H1 (cell line): Measurements from ENCODE around the gene MICOS13. TPM values are rescaled to one million over a fixed set of nuclear protein-coding genes. Genes with fewer than 3 reads are reported as not detected.

Source experiments
- CTCF ChIA-PET: fragments of 300-600 bp; sonication (Branson Sonifier 250); formaldehyde crosslinking; loops from one replicate; lab custom pipeline; 2021; ENCODE audit not compliant: partially characterized antibody; lab: Charles Lee
- POLR2A ChIA-PET: fragments of 300-600 bp; sonication (Branson Sonifier 250); formaldehyde crosslinking; loops from one replicate; lab custom pipeline; 2021; ENCODE audit warnings: inconsistent platforms; ENCODE audit not compliant: partially characterized antibody; lab: Charles Lee
- DNase-seq, 2 experiments: peaks; one replicate each; pipeline versions ENCODE4 v3.0.0 to v3.0.0-alpha.2; 2010 to 2022; ENCODE audit warnings: low spot score in 2 of 2, low read depth in 1 of 2, mixed read lengths in 1 of 2
- FAIRE-seq: peaks from 2 replicates; lab custom pipeline; 2011; peaks lifted over from hg19 to GRCh38; lab: Jason Lieb, UNC
- H2AFZ ChIP-seq: 2 replicates; pipeline ENCODE4 v1.8.1; 2012; ENCODE audit warnings: low read length, inconsistent platforms
- H2AK5ac ChIP-seq: 2 replicates; pipeline ENCODE4 v1.6.1; 2013; ENCODE audit warnings: low read depth, low read length
- H2BK120ac ChIP-seq: replicated peaks from 2 replicates; pipeline ENCODE3; 2013; ENCODE audit warnings: low read depth, low read length, inconsistent platforms
- H2BK12ac ChIP-seq: 2 replicates; pipeline ENCODE4 v1.6.1; 2013; ENCODE audit warnings: low read depth, low read length
- H2BK15ac ChIP-seq: 2 replicates; pipeline ENCODE4 v1.6.1; 2013; ENCODE audit warnings: low read length
- H2BK20ac ChIP-seq: 2 replicates; pipeline ENCODE4 v1.6.1; 2013; ENCODE audit warnings: low read length
- H2BK5ac ChIP-seq: 2 replicates; pipeline ENCODE4 v1.6.1; 2013; ENCODE audit warnings: low read depth, low read length
- H3K14ac ChIP-seq: 2 replicates; pipeline ENCODE4 v1.6.1; 2013; ENCODE audit warnings: inconsistent platforms; ENCODE audit not compliant: insufficient read length
- H3K18ac ChIP-seq: 2 replicates; pipeline ENCODE4 v1.6.1; 2013; ENCODE audit warnings: low read length; ENCODE audit errors: extremely low read depth
- H3K23ac ChIP-seq: 2 replicates; pipeline ENCODE4 v1.6.1; 2013; ENCODE audit warnings: inconsistent platforms; ENCODE audit not compliant: insufficient read length
- H3K23me2 ChIP-seq: 2 replicates; pipeline ENCODE4 v1.6.1; 2013; ENCODE audit warnings: low read depth, low read length
- H3K27ac ChIP-seq: 2 replicates; pipeline ENCODE4 v1.6.1; 2011; ENCODE audit warnings: low read depth, low read length, inconsistent platforms
- H3K27me3 ChIP-seq, 4 experiments: replicated peaks in 1 of 4; 1 replicate in 1 of 4; 2 replicates in 3 of 4; pipeline versions ENCODE4 v1.6.1 to v1.8.1; 2011 to 2013; ENCODE audit warnings: low read length in 3 of 4, mild to moderate bottlenecking in 3 of 4, inconsistent platforms in 2 of 4, mixed read lengths in 2 of 4, moderate library complexity in 1 of 4; ENCODE audit not compliant: control insufficient read depth in 3 of 4, insufficient read depth in 3 of 4; ENCODE audit errors: extremely low read depth in 1 of 4
- H3K36me3 ChIP-seq, 4 experiments: 2 replicates each; pipeline versions ENCODE4 v1.6.1 to v1.8.1; 2011 to 2013; ENCODE audit warnings: mild to moderate bottlenecking in 4 of 4, low read length in 3 of 4, moderate library complexity in 2 of 4, control low read depth in 1 of 4, inconsistent platforms in 1 of 4; ENCODE audit not compliant: insufficient read depth in 4 of 4, control insufficient read depth in 2 of 4
- H3K4ac ChIP-seq: replicated peaks from 2 replicates; pipeline ENCODE3; 2013; ENCODE audit warnings: low read length, low read depth, mixed read lengths, inconsistent platforms; ENCODE audit not compliant: insufficient read length
- H3K4me1 ChIP-seq, 4 experiments: replicated peaks in 1 of 4; 1 replicate in 1 of 4; 2 replicates in 3 of 4; pipeline versions ENCODE4 v1.6.1 to v1.8.1; 2011 to 2013; ENCODE audit warnings: low read length in 3 of 4, inconsistent platforms in 2 of 4, mixed read lengths in 1 of 4; ENCODE audit not compliant: insufficient read depth in 4 of 4, control insufficient read depth in 3 of 4
- H3K4me2 ChIP-seq, 2 experiments: 2 replicates each; pipeline versions ENCODE4 v1.6.1 to v1.8.1; 2011 to 2013; ENCODE audit warnings: low read depth in 2 of 2, low read length in 2 of 2, control low read depth in 1 of 2, inconsistent platforms in 1 of 2, mild to moderate bottlenecking in 1 of 2; ENCODE audit not compliant: insufficient read depth in 1 of 2
- H3K4me3 ChIP-seq, 4 experiments: fragments of 200-600, 300-600 bp in 1 of 4; sonication (generic), shearing (Covaris generic), sonication (Bioruptor Twin) in 1 of 4; 2 replicates each; pipeline versions ENCODE4 v1.5.1 to v1.8.1; 2011 to 2016; ENCODE audit warnings: low read length in 4 of 4, low read depth in 3 of 4, control low read depth in 2 of 4, inconsistent platforms in 2 of 4, mild to moderate bottlenecking in 2 of 4, mixed read lengths in 1 of 4, moderate library complexity in 1 of 4; ENCODE audit not compliant: insufficient read depth in 2 of 4; ENCODE audit errors: extremely low read depth in 1 of 4
- H3K56ac ChIP-seq: replicated peaks from 2 replicates; pipeline ENCODE3; 2013; ENCODE audit warnings: low read depth, mild to moderate bottlenecking, mixed read lengths, low read length, inconsistent platforms; ENCODE audit not compliant: insufficient read length
- H3K79me1 ChIP-seq: 2 replicates; pipeline ENCODE4 v1.6.1; 2013; ENCODE audit warnings: low read depth, low read length, control low read depth
- H3K79me2 ChIP-seq, 2 experiments: 2 replicates each; pipeline versions ENCODE4 v1.6.1 to v1.8.1; 2012 to 2013; ENCODE audit warnings: low read length in 2 of 2, mild to moderate bottlenecking in 2 of 2, inconsistent platforms in 1 of 2; ENCODE audit not compliant: insufficient read depth in 2 of 2, control insufficient read depth in 1 of 2
- H3K9ac ChIP-seq, 4 experiments: replicated peaks in 1 of 4; 1 replicate in 1 of 4; 2 replicates in 3 of 4; pipeline versions ENCODE4 v1.6.1 to v1.8.1; 2011 to 2013; ENCODE audit warnings: low read depth in 3 of 4, low read length in 3 of 4, control low read depth in 2 of 4, mild to moderate bottlenecking in 2 of 4, moderate library complexity in 2 of 4, inconsistent platforms in 1 of 4; ENCODE audit errors: extremely low read depth in 1 of 4
- H3K9me3 ChIP-seq, 2 experiments: 2 replicates each; pipeline versions ENCODE4 v1.6.1 to v1.8.1; 2012 to 2013; ENCODE audit warnings: mild to moderate bottlenecking in 2 of 2, moderate library complexity in 2 of 2, control low read depth in 1 of 2, inconsistent platforms in 1 of 2, low read depth in 1 of 2, low read length in 1 of 2, mixed read lengths in 1 of 2; ENCODE audit not compliant: insufficient read depth in 2 of 2
- H4K20me1 ChIP-seq, 2 experiments: replicated peaks in 1 of 2; 2 replicates each; pipeline versions ENCODE3 to v1.8.1; 2011 to 2013; ENCODE audit warnings: inconsistent platforms in 2 of 2, low read length in 2 of 2, mild to moderate bottlenecking in 1 of 2; ENCODE audit not compliant: insufficient read depth in 2 of 2, control insufficient read depth in 1 of 2
- H4K5ac ChIP-seq: 2 replicates; pipeline ENCODE4 v1.6.1; 2013; ENCODE audit warnings: low read length, low read depth, mixed read lengths, inconsistent platforms; ENCODE audit not compliant: insufficient read length
- H4K8ac ChIP-seq: 2 replicates; pipeline ENCODE4 v1.8.0; 2013; ENCODE audit warnings: mild to moderate bottlenecking, moderate library complexity, low read length, inconsistent platforms; ENCODE audit not compliant: insufficient read depth; ENCODE audit errors: extremely low read depth
- H4K91ac ChIP-seq: replicated peaks from 2 replicates; pipeline ENCODE3; 2013; ENCODE audit warnings: low read length, mixed read lengths, inconsistent platforms; ENCODE audit not compliant: insufficient read length
- ASH2L ChIP-seq: fragments of 200-600, 300-600 bp; sonication (generic); IDR thresholded peaks from one replicate; pipeline ENCODE4 v1.7.1; 2017; ENCODE audit warnings: low read length
- BACH1 ChIP-seq: IDR thresholded peaks from 2 replicates; pipeline ENCODE4 v1.6.1; 2012; ENCODE audit warnings: low read length, improper control_type of control experiment
- CREB1 ChIP-seq: IDR thresholded peaks from 2 replicates; pipeline ENCODE4 v1.6.1; 2012; ENCODE audit warnings: inconsistent platforms
- GABPA ChIP-seq: IDR thresholded peaks from 2 replicates; pipeline ENCODE4 v1.6.1; 2011; ENCODE audit warnings: mild to moderate bottlenecking, low read length, moderate library complexity, borderline replicate concordance; ENCODE audit not compliant: insufficient read depth
- KDM4A ChIP-seq: IDR thresholded peaks from one replicate; pipeline ENCODE4 v1.7.1; 2012; ENCODE audit warnings: low read depth, mild to moderate bottlenecking, moderate library complexity, low read length, inconsistent platforms; ENCODE audit not compliant: severe bottlenecking
- KDM5A ChIP-seq: fragments of 200-600 bp; IDR thresholded peaks from 2 replicates; pipeline ENCODE4 v1.7.1; 2012; ENCODE audit warnings: mild to moderate bottlenecking, low read length, inconsistent platforms, mixed read lengths
- RBBP5 ChIP-seq: IDR thresholded peaks from 2 replicates; pipeline ENCODE4 v1.7.1; 2012; ENCODE audit warnings: low read depth, mild to moderate bottlenecking, inconsistent platforms, low read length, moderate library complexity, borderline replicate concordance
- RFX5 ChIP-seq: IDR thresholded peaks from 2 replicates; pipeline ENCODE4 v1.6.1; 2011; ENCODE audit warnings: low read depth, low read length, improper control_type of control experiment, borderline replicate concordance
- SAP30 ChIP-seq: fragments of 300-600 bp; sonication (generic); IDR thresholded peaks from 2 replicates; pipeline ENCODE4 v1.7.1; 2012; ENCODE audit warnings: low read length, moderate library complexity, mild to moderate bottlenecking, inconsistent platforms; ENCODE audit not compliant: insufficient read depth, insufficient replicate concordance
- SIN3A ChIP-seq, 2 experiments: IDR thresholded peaks in 1 of 2; conservative IDR thresholded peaks in 1 of 2; 2 replicates each; pipeline ENCODE4 v1.6.1; 2011 to 2012; ENCODE audit warnings: low read length in 2 of 2, improper control_type of control experiment in 1 of 2, low read depth in 1 of 2, mild to moderate bottlenecking in 1 of 2
- SP4 ChIP-seq: IDR thresholded peaks from 2 replicates; pipeline ENCODE4 v1.6.1; 2012; ENCODE audit warnings: low read length, inconsistent platforms
- SUZ12 ChIP-seq: fragments of 200-600 bp; sonication (generic); IDR thresholded peaks from 2 replicates; pipeline ENCODE4 v1.6.1; 2012; ENCODE audit warnings: mild to moderate bottlenecking, inconsistent platforms, low read length, moderate library complexity, mixed read lengths
- TEAD4 ChIP-seq: IDR thresholded peaks from 2 replicates; pipeline ENCODE4 v1.6.1; 2012; ENCODE audit warnings: low read depth, low read length, inconsistent platforms, mixed read lengths
- ZNF274 ChIP-seq: IDR thresholded peaks from 2 replicates; pipeline ENCODE4 v1.7.0; 2012; ENCODE audit warnings: low read length, borderline replicate concordance; ENCODE audit errors: extremely low read depth
- WGBS, 2 experiments: shearing (Covaris generic) in 1 of 2; methylation state at CpG; one replicate each; pipeline versions ENCODE4 v1.1.6 to v1.1.7; 2013 to 2015; ENCODE audit warnings: low lambda C conversion rate in 2 of 2, mixed read lengths in 2 of 2, inconsistent platforms in 1 of 2, low coverage in 1 of 2, missing lambda C conversion rate in 1 of 2; ENCODE audit not compliant: insufficient replicate concordance in 2 of 2, insufficient coverage in 1 of 2, insufficient read length in 1 of 2; ENCODE audit errors: extremely low coverage in 1 of 2, missing lambda C conversion rate in 1 of 2; 5-methylcytosine and 5-hydroxymethylcytosine counted together
- polyA plus RNA-seq, 7 experiments: library from polyadenylated mRNA; depleted of rRNA in 3 of 7; stranded (reverse) in 5 of 7; unstranded in 2 of 7; fragments of >200 nt in 5 of 7; fragments of 200-250 nt in 2 of 7; gene quantifications; 1 replicate in 5 of 7; 2 replicates in 1 of 7; 4 replicates in 1 of 7; pipeline versions ENCODE4 v1.2.1 to v1.2.3, GENCODE V29; 2011 to 2013; ENCODE audit warnings: missing spikeins in 2 of 7, mixed read lengths in 2 of 7
- total RNA-seq: library from RNA; stranded (reverse); fragmentation: NEBNext Ultra II Directional; extraction: Animal tissue kit (Norgen Biotek cat#: 25700); gene quantifications from 2 replicates; pipeline ENCODE4 v1.2.1, GENCODE V29; 2021

The MICOS13 gene
- total and polyA plus RNA-seq, 2 of the 8 experiments (the other 6 are each of a cell fraction or from before 2014, with no cell fraction given): 17.3 to 36.1 TPM

GRCh38 chr19:5677580-5677979, 2.7 kb downstream of the MICOS13 start:
- Histone ChIP-seq H2AK5ac (no peak overlapping the region), H4K91ac (no peak overlapping the region), H3K18ac (no peak overlapping the region), H3K27ac (no peak overlapping the region), H4K5ac (no peak overlapping the region), H3K9me3 (no peaks in the 10 kb centered on the region), H3K36me3 (peaks cover 0 to 2% (median 0%) of the 10 kb centered on the region in 4 experiments; a peak in 1 of 8 replicates), H4K8ac (no peak overlapping the region), H3K4ac (no peak overlapping the region), H2BK5ac (no peak overlapping the region), H2BK15ac (no peak overlapping the region), H3K4me2 (no peak overlapping the region), H2BK120ac (no peak overlapping the region), H3K79me2 (no peaks in the 10 kb centered on the region), H3K23ac (no peak overlapping the region), H3K23me2 (peaks cover 22% of the 10 kb centered on the region; the same call in 1 of the 2 replicates), H3K27me3 (no peaks in the 10 kb centered on the region), H3K4me3 (no peak overlapping the region), H2BK12ac (no peak overlapping the region), H3K14ac (no peak overlapping the region), H3K9ac (no peak overlapping the region), H2AFZ (no peak overlapping the region), H3K4me1 (peaks cover 0 to 14% (median 2%) of the 10 kb centered on the region in 4 experiments; a peak in 5 of 7 replicates), H3K56ac (no peak overlapping the region), H3K79me1 (peaks cover 3% of the 10 kb centered on the region; the same call in 1 of the 2 replicates), H4K20me1 (peaks cover 0 to 8% of the 10 kb centered on the region in 2 experiments), H2BK20ac (no peak overlapping the region)
- CTCF ChIA-PET: interaction anchor here (3.0 kb wide), 1 partner anchor 11 kb away, joined by 26 read pairs; the partner anchor contains the start of gene RPL36
- no peak for FAIRE-seq
- WGBS, 2 experiments: 92% methylated on average over 9 of the region's 9 CpGs; no CpG with 5 or more reads in 1 of the 2 experiments
- no peak for DNase-seq
- POLR2A ChIA-PET: interaction anchor here (1.4 to 4.1 kb wide), 5 partner anchors 9 to 41 kb away, joined by 3 to 51 read pairs (median 13); partner anchors contain the start of gene RPL36
- TF ChIP-seq SP4 (no peak), TEAD4 (no peak), SUZ12 (no peak), ZNF274 (no peak), KDM4A (no peak), RFX5 (no peak), ASH2L (no peak), SIN3A (conservative IDR thresholded peaks at IDR 0.05 in 1 of 2, IDR thresholded peaks at IDR 0.05 in 1 of 2; ENCODE audit: low read depth in 1 of 2, low read length in 2 of 2) (no peak), KDM5A (no peak), BACH1 (no peak), GABPA (no peak), CREB1 (no peak), SAP30 (no peak), RBBP5 (no peak)
